Forelimb muscle (tissue), 1 donor: Measurements from ENCODE around the gene SLC8A3. TPM values are rescaled to one million over a fixed set of nuclear protein-coding genes. Genes with fewer than 3 reads are reported as not detected.

Experiments
- DNase-seq: peaks from one replicate; pipeline ENCODE4 v3.0.0-alpha.2; 2013; ENCODE audit warnings: low read depth
- polyA plus RNA-seq: library from polyadenylated mRNA; unstranded; fragments of 120-200 nt; gene quantifications from one replicate; pipeline ENCODE4 v1.2.1, GENCODE V29; 2013; ENCODE audit not compliant: insufficient read length

SLC8A3 gene
- polyA plus RNA-seq, 1 donor, result 8.5 TPM

DNA sequence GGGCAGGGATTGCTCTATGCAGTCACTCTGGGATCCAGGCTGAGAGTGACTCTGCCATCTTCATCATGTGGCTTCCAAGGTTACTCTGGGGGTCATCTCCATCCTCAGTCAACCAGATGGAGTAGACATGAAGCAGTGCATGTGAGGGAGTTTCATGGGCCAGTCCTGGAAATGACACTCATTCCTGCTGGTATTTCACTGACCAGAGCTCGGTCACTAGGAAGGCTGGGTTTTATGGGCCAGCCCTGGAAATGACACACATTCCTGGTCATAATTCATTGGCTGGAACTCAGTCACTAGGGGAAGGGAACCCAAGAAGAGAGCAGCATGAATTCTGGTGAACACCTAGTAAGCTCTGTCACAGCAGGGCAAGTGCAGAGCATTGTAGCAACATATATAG, 164.9 kb downstream of the SLC8A3 start:
- DNase-seq, result no peak

DNA sequence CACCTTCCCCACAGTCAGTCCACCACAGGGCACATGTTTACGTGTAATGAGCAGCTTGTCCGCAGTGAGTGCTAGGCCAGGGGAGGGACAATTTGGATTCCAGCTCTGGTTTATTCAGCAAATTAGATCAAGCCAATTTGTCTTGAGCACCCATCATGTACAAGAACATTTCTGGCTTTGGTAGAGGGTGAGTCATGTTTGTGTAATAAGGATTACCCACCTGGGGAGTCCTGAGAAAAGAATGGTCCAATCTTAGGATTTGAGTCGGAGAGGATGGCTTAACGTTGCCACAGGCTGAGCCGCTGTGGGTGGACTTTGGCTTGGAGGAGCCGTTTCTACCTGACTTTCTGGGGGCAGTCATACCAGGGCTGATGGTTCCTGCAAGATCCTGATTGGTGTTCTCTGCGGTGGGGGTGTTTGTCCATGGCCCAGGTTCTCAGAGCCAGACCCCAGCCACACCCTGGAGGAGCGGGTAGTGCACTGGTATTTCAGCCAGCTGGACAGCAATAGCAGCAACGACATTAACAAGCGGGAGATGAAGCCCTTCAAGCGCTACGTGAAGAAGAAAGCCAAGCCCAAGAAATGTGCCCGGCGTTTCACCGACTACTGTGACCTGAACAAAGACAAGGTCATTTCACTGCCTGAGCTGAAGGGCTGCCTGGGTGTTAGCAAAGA, 165.8 kb downstream of the SLC8A3 start:
- no peak for DNase-seq

GRCh38 chr14:70021548-70022220, 167.1 kb downstream of the SLC8A3 start:
- no peak for DNase-seq

DNA sequence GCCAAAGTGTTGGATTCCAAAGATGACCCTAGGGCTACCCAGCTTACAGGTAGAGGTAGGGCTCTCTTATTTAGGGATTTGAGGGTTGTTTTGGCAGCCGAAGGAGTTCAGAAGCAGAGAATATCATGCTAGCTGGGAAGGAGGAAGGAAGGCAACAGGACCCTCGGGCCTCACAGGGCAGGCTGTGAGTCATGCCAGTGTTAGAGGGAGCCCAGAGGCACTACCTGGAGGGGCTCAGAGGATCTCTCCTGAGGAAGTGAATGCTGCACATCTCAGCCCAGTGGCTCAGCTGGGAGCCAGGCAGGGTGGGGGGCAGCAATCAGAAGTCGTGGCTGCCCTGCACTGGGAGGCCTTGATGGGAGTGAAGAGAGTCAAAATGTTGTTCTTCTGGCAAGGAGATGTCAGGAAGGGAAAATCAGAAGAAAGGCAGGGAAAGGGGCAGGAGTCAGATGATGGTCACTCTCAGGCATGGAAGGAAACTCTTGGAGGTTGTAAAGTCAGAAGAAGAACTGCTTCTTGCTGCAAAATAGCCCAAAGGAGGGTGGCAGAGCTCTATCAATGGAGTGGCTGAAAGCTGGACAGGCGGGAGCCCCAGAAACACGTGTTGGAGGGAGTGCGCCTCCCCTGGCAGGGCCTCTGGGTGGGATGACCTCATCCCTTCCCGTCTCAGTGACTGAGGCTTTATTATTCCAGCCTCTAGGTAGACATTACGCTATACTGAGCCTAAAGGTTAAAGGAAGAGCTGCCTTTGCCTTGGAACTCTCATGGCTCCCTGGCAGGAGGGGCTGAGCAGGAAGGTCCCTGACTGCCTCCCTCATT, 168.2 kb downstream of the SLC8A3 start:
- DNase-seq, result no peak

GRCh38 chr14:70019695-70020094, 169.1 kb downstream of the SLC8A3 start:
- DNase-seq, result no peak

DNA sequence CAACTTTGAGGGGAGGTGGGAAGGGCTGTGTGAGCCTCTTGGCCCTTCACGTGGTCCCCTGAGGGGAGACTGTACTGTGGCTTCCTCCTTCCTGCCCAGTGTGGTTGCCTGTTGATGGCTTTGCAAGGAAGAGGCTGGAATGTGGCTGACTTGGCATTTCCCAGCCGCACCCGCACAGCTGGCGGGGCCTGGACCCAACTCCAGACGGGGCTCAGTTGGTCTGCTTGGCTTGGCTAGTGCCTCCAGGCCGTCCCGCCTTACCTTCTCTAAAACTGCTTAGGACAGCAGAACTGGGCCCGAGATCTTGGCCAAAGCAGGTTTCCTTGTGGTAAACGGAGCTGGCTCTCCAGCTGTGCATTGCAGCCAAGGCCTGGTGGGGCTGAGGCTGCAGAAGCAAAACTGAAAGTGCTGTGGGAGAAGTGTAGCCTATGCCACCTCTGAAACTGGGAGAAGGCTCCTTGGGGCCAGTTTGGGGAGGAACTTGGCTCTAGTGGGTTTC, 170.0 kb downstream of the SLC8A3 start:
- DNase-seq, result no peak

DNA sequence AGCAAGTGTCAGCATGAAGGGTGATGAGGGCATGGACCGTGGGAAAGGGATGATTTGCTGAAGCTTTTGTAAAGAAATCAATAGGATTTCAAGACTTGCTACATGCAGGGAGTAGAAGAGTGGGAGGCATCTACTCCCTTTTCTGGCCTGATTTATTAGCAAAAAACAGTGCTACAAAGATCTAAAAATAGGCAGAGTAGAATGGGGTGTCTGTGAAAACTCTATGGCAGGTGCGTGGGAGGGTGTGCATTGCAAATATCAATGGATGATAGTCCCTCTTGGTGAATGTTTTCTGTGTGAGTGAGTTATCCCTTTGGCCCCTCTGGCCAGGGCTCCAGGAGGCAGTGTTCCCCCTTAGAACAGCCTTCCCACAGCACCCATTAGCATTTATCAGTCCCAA, 170.5 kb downstream of the SLC8A3 start:
- no peak for DNase-seq

DNA sequence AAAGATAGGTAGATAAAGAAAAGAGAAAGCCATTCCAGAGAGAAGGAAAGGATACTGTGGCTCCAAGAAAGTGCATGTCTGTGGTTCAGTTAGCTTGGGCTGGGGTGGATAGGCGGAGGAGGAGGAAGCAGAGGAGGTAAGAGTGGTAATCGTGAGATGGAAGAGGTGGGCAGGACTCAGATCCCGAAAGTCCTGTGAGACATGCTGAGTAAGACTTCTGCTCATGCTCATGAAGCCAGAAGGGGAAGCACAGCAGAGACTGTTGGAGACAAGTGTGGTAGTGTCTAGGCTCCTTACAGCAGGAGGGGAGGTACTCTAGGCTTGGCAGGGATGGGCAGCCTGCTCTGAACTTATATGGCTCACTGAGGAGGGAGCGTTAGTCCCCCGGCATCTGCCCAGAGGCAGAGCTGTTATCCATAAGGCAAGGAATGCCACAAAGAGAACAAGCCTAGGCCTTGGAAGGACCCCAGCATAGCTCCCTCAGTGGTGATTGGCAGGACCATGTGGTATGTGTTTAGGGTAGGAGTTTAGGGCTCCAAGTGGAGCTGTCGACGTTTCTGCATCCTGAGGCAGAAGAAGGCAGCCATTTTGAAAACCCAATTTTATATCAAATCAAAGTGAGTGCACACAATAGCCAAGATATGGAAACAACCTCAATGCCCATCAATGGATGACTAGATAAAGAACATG, 174.2 kb downstream of the SLC8A3 start:
- no peak for DNase-seq

DNA sequence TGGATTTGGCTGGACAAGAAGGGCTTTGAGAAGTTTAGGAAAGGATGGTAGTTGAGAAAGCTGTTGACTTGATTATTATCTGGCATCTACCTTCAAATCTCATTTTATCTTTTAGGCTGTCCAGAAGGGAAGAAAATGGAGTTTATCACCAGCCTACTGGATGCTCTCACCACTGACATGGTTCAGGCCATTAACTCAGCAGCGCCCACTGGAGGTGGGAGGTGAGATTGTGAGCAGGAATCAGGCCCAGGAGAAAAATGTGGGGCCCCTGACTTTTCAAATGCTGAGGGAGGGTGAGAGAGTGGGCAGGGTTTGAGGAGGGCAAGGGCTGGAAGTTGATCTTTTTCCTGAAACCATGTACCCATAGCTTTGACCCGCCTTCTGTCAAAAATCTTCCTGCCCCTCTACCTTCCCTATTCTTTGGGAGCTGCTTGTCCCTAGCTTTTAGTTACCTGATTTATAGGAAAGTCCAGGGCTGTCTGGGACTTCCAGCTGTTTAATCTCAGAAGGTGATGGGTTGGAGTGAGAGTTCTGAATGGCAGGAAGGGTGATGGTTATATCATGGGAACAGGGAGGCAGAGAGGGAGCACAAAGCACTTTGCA, 175.4 kb downstream of the SLC8A3 start:
- DNase-seq, result no peak

DNA sequence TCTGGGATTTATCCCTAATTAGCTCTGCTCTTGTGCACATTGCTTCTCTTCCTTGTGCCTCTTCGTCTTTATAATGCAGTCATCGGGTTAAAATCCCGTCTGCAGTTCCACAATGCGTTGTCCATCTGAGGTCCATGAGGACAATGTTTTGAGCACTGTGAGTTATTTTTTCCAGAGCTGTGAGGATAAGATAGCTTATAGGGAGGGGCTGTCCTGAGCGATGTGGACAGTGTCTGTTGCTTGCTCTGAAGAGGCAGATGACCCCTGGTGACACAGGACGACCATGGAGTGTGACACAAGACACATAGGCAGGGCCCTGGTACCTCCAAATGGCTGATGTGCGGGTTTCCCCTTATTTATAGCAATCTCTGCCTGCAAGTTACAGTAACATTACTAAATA, 177.0 kb downstream of the SLC8A3 start:
- DNase-seq, result no peak

- no peak for DNase-seq
Observed at GRCh38 chr14:70011098-70011497, 177.7 kb downstream of the SLC8A3 start.

- no peak for DNase-seq
Observed at GRCh38 chr14:70009961-70010360, 178.8 kb downstream of the SLC8A3 start.

GRCh38 chr14:70008284-70009262, 180.2 kb downstream of the SLC8A3 start:
- DNase-seq, result no peak

DNA sequence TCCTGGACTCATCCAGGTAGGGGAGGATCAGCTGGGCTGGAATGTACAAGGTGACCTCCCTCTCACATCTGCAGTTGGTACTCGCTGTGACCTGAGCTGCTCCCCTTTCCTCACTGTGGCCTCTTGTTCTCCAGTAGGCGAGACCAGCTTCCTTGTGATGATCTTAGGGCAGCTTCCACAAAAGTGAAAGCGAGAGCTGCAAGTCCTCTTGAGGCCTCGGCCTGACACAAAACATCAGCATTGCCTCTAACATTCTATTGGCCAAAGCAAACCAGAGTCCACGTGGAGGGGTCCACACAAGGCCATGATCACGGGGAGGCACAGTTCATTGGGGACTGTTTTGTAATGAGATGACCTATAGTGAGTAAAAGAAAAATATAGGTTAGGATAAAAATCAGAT, 182.1 kb downstream of the SLC8A3 start:
- DNase-seq, result no peak

- DNase-seq, result no peak
Observed at GRCh38 chr14:70005281-70005805, 183.4 kb downstream of the SLC8A3 start.

- DNase-seq, result no peak
Observed at GRCh38 chr14:70004791-70005190, 184.0 kb downstream of the SLC8A3 start.

DNA sequence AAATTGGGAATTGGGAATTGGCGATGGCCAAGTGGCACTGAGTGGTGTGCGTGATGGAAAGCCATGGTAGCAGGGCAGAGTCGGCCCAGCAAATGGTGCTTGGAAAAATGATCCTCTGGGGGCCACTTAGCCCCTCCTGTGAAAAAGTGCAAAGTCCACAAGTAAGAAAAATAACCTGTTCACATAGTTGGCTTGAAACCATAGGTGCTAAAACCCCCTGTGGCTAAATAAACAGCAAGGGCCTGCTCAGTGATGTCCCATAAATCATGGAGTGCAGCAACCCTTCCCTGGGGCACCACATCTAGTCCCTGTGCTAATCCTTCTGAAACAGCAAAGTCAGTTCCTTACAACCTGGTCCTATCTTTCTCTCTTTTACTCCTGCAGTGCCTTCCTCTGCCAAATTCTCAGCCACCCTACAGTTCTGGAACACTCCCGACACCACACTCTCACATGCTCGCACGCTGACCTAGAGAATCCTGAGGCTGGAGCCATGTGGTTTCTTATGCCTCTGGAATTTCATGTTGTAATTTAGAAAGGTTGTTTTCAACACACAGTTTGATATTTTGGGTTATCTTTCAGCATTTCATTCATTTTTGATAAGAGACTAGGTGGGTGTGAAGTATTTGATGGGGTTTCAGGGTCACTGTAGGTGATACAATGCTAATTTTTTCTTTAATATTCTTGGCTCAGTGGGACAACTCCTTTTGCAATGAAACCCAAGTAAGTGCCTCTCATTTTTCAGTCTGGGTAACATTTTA, 186.0 kb downstream of the SLC8A3 start:
- DNase-seq, result no peak

GRCh38 chr14:70000601-70001000, 188.2 kb downstream of the SLC8A3 start:
- DNase-seq, result no peak

DNA sequence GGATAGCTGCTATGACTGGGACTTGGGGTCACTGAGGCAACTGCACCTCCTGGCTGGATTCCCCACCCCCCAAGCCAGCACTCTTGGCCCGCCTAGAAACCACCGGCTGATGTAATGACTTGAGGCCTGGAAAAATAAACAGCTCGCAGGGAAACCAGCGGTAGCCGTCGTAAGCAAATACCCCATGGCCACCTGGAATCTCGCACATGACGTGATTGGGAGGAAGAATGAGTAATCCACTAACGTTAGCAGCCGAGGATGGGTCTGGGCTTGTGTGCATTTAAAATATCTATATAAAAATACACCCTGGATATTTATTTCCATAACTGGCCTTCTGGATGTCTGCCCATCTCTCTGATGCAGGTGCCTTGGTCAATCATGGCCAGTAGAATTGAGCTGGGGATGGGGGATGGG, 189.5 kb downstream of the SLC8A3 start:
- DNase-seq, result no peak
